ENCODE results near the gene STX10. TPM values are rescaled to one million over a fixed set of nuclear protein-coding genes. Genes with fewer than 3 reads are reported as not detected.

Gene STX10
- polyA plus RNA-seq, 1 of the 3 experiments (the other 2 are of a cell fraction): 163 TPM

DNA sequence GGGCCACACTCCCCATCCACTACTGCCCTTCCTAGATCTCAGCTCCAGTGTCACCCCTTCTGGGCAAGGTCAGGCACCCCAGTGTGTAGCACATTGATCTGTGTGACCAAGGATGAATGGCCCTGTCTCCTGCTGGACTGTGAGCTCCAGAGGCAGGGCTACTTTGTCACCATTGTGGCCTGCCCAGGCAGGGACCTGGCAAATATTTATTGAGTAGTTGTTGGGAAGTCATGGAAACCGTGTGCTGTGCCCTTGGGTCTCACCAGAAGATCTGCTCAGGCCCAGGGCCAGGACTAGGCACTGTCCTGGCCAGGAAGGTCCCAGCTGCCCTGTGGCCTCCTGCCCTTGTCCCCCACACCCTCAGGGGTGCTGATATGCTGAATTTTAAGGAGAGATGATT is 21.6 kb downstream of the STX10 start (continued):
- no peak for TF ChIP-seq POLR2AphosphoS5 (IDR thresholded peaks at IDR 0.05; ENCODE audit: low read depth, low read length)
- TF ChIP-seq, protein P1, sequence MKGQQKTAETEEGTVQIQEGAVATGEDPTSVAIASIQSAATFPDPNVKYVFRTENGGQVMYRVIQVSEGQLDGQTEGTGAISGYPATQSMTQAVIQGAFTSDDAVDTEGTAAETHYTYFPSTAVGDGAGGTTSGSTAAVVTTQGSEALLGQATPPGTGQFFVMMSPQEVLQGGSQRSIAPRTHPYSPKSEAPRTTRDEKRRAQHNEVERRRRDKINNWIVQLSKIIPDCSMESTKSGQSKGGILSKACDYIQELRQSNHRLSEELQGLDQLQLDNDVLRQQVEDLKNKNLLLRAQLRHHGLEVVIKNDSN (IDR thresholded peaks at IDR 0.05; ENCODE audit: borderline replicate concordance, low read depth): no peak

GRCh38 chr19:13127811-13128575 is 22.2 kb downstream of the STX10 start:
- H3K9ac ChIP-seq: no peak overlapping the region
- H3K27me3 ChIP-seq (ENCODE audit: insufficient read depth): no peaks in the 10 kb centered on the region
- H3K36me3 ChIP-seq (replicated peaks in 1 of 2; ENCODE audit: control insufficient read depth in 1 of 2, insufficient read depth in 2 of 2, low read length in 1 of 2): peaks cover 4 to 11% of the 10 kb centered on the region in 2 experiments
- peaks cover 20% of the 10 kb centered on the region for H3F3A ChIP-seq (replicated peaks; ENCODE audit: insufficient read depth)
- H3K27ac ChIP-seq (ENCODE audit: low read depth in 2 of 2, low read length in 1 of 2): no peak overlapping the region
- H3K4me3 ChIP-seq (ENCODE audit: low read depth in 2 of 2, low read length in 1 of 2): no peak overlapping the region
- 100% methylated on average over 6 of the region's 6 CpGs for WGBS (ENCODE audit: low lambda C conversion rate)
- POLR2A ChIA-PET: interaction anchor here (0.6 to 1.0 kb wide), 2 partner anchors 22 to 677 kb away, joined by 3 read pairs; partner anchors contain the start of genes IER2 and STX10
- no peaks in the 10 kb centered on the region for H3K9me2 ChIP-seq
- no peaks in the 10 kb centered on the region for H3K9me3 ChIP-seq
- no peak for DNase-seq
- H3K4me1 ChIP-seq (ENCODE audit: control insufficient read depth in 1 of 2, insufficient read depth in 2 of 2, low read depth in 1 of 2, low read length in 1 of 2): peaks cover 0 to 15% of the 10 kb centered on the region in 2 experiments; a peak in 2 of 4 replicates
- H3K79me2 ChIP-seq (ENCODE audit: insufficient read depth): peaks cover 95% of the 10 kb centered on the region
- CTCF ChIA-PET: interaction anchor here (1.2 to 2.9 kb wide), 4 partner anchors 10 to 163 kb away, joined by 3 to 10 read pairs (median 7); partner anchors contain the start of gene NACC1
- no peak overlapping the region for H2AFZ ChIP-seq (ENCODE audit: low read depth)
- no peak overlapping the region for H3K4me2 ChIP-seq
- H4K20me1 ChIP-seq (ENCODE audit: insufficient read depth): peaks cover 96% of the 10 kb centered on the region
- TF ChIP-seq NRF1 (IDR thresholded peaks at IDR 0.05; ENCODE audit: low read depth, low read length) (no peak), TEAD4 (IDR thresholded peaks at IDR 0.05; ENCODE audit: borderline replicate concordance, insufficient read depth) (no peak), SMC3 (IDR thresholded peaks at IDR 0.05; ENCODE audit: low read depth, low read length) (no peak), REST (IDR thresholded peaks at IDR 0.05; ENCODE audit: low read depth, low read length) (no peak), EZH2phosphoT487 (IDR thresholded peaks at IDR 0.05; ENCODE audit: borderline replicate concordance, low read depth) (no peak), PBX3 (IDR thresholded peaks at IDR 0.05) (no peak), FOSL2 (IDR thresholded peaks at IDR 0.05; ENCODE audit: borderline replicate concordance, low read depth) (no peak), IRF3 (IDR thresholded peaks at IDR 0.05; ENCODE audit: low read depth, low read length) (no peak), JUND (IDR thresholded peaks at IDR 0.05) (no peak), CHD2 (IDR thresholded peaks at IDR 0.05; ENCODE audit: low read length, partially characterized antibody) (no peak), EP300 (IDR thresholded peaks at IDR 0.05; ENCODE audit: borderline replicate concordance in 1 of 2, low read depth in 1 of 2, low read length in 1 of 2) (no peak), FOXM1 (IDR thresholded peaks at IDR 0.05; ENCODE audit: low read depth) (no peak), MXI1 (IDR thresholded peaks at IDR 0.05; ENCODE audit: low read depth, low read length) (no peak), ELF1 (IDR thresholded peaks at IDR 0.05) (no peak), TCF12 (IDR thresholded peaks at IDR 0.05) (no peak), FOXJ3 (CRISPR knock-in tag; IDR thresholded peaks at IDR 0.05) (no peak)
- TF ChIP-seq, protein P2, sequence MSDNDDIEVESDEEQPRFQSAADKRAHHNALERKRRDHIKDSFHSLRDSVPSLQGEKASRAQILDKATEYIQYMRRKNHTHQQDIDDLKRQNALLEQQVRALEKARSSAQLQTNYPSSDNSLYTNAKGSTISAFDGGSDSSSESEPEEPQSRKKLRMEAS (IDR thresholded peaks at IDR 0.05; ENCODE audit: low read depth): no peak
- TF ChIP-seq, protein P3, sequence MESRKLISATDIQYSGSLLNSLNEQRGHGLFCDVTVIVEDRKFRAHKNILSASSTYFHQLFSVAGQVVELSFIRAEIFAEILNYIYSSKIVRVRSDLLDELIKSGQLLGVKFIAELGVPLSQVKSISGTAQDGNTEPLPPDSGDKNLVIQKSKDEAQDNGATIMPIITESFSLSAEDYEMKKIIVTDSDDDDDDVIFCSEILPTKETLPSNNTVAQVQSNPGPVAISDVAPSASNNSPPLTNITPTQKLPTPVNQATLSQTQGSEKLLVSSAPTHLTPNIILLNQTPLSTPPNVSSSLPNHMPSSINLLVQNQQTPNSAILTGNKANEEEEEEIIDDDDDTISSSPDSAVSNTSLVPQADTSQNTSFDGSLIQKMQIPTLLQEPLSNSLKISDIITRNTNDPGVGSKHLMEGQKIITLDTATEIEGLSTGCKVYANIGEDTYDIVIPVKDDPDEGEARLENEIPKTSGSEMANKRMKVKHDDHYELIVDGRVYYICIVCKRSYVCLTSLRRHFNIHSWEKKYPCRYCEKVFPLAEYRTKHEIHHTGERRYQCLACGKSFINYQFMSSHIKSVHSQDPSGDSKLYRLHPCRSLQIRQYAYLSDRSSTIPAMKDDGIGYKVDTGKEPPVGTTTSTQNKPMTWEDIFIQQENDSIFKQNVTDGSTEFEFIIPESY (IDR thresholded peaks at IDR 0.05; ENCODE audit: borderline replicate concordance, low read depth): no peak
